CD14-positive monocyte (primary cell): ENCODE results near the gene NFE2L2. TPM values are rescaled to one million over a fixed set of nuclear protein-coding genes. Genes with fewer than 3 reads are reported as not detected.

ENCODE experiments used
- DNase-seq, 3 donors: peaks; one replicate each; pipeline ENCODE4 v3.0.0-alpha.2; 2011 to 2022
- H2AFZ ChIP-seq: 2 replicates; pipeline ENCODE4 v1.6.0; 2012; ENCODE audit warnings: mild to moderate bottlenecking, low read depth, low read length, inconsistent platforms; ENCODE audit not compliant: insufficient read depth, poor library complexity, severe bottlenecking
- H3K27ac ChIP-seq, 2 donors: 1 replicate in 1 of 2; 2 replicates in 1 of 2; pipeline ENCODE4 v1.5.1; 2012 to 2013; ENCODE audit warnings: low read length in 2 of 2, control low read depth in 1 of 2, inconsistent platforms in 1 of 2, low read depth in 1 of 2, mild to moderate bottlenecking in 1 of 2
- H3K27me3 ChIP-seq, 2 donors: one replicate each; pipeline versions ENCODE4 v1.6.0 to v1.6.1; 2011 to 2013; ENCODE audit warnings: low read length in 2 of 2; ENCODE audit not compliant: control insufficient read depth in 2 of 2, insufficient read depth in 2 of 2
- H3K36me3 ChIP-seq, 2 donors: replicated peaks in 1 of 2; 1 replicate in 1 of 2; 2 replicates in 1 of 2; pipeline versions ENCODE4 v1.5.1 to v1.6.1; 2012 to 2013; ENCODE audit warnings: low read length in 2 of 2, control low read depth in 1 of 2, inconsistent platforms in 1 of 2, mild to moderate bottlenecking in 1 of 2; ENCODE audit not compliant: insufficient read depth in 2 of 2, control insufficient read depth in 1 of 2
- H3K4me1 ChIP-seq, 2 donors: 1 replicate in 1 of 2; 2 replicates in 1 of 2; pipeline versions ENCODE4 v1.5.1 to v1.6.1; 2012 to 2013; ENCODE audit warnings: low read length in 2 of 2, control low read depth in 1 of 2, inconsistent platforms in 1 of 2, mild to moderate bottlenecking in 1 of 2, moderate library complexity in 1 of 2; ENCODE audit not compliant: insufficient read depth in 2 of 2, control insufficient read depth in 1 of 2
- H3K4me2 ChIP-seq: replicated peaks from 2 replicates; pipeline ENCODE3; 2012; ENCODE audit warnings: low read length, moderate library complexity, mild to moderate bottlenecking; ENCODE audit not compliant: poor library complexity, severe bottlenecking; ENCODE audit errors: extremely low read depth
- H3K4me3 ChIP-seq, 3 experiments: fragments of 200-600 bp in 1 of 3; sonication (generic) in 1 of 3; replicated peaks in 1 of 3; 1 replicate in 2 of 3; 2 replicates in 1 of 3; pipeline ENCODE4 v1.5.1; 2011 to 2013; ENCODE audit warnings: low read length in 3 of 3, mild to moderate bottlenecking in 3 of 3, control low read depth in 2 of 3, low read depth in 2 of 3, inconsistent platforms in 1 of 3, moderate library complexity in 1 of 3
- H3K79me2 ChIP-seq: 2 replicates; pipeline ENCODE4 v1.6.0; 2012; ENCODE audit warnings: mild to moderate bottlenecking, control low read depth, inconsistent platforms, low read length, moderate library complexity; ENCODE audit not compliant: insufficient read depth
- H3K9ac ChIP-seq: 2 replicates; pipeline ENCODE4 v1.6.0; 2017; ENCODE audit warnings: low read length, mild to moderate bottlenecking; ENCODE audit not compliant: insufficient read depth, poor library complexity, severe bottlenecking
- H3K9me3 ChIP-seq, 2 donors: replicated peaks in 1 of 2; 1 replicate in 1 of 2; 2 replicates in 1 of 2; pipeline versions ENCODE4 v1.5.1 to v1.6.1; 2012 to 2013; ENCODE audit warnings: low read length in 2 of 2, control low read depth in 1 of 2; ENCODE audit not compliant: control insufficient read depth in 1 of 2, insufficient read depth in 1 of 2
- H4K20me1 ChIP-seq: 2 replicates; pipeline ENCODE4 v1.6.0; 2012; ENCODE audit warnings: mild to moderate bottlenecking, low read length, control low read depth, moderate library complexity; ENCODE audit not compliant: insufficient read depth
- H3K27ac Mint-ChIP-seq, 7 donors: one replicate each; pipeline ENCODE4 v1.8.0; 2020; ENCODE audit warnings: mild to moderate bottlenecking in 7 of 7, mixed read lengths in 7 of 7, moderate library complexity in 6 of 7, inconsistent platforms in 2 of 7
- H3K27me3 Mint-ChIP-seq, 3 donors: one replicate each; pipeline ENCODE4 v1.8.0; 2021 to 2022; ENCODE audit warnings: low read depth in 3 of 3, mild to moderate bottlenecking in 3 of 3, mixed read lengths in 3 of 3, moderate library complexity in 3 of 3, inconsistent platforms in 1 of 3
- H3K36me3 Mint-ChIP-seq, 2 donors: one replicate each; pipeline ENCODE4 v1.8.0; 2020; ENCODE audit warnings: mixed read lengths in 2 of 2, inconsistent platforms in 1 of 2, mild to moderate bottlenecking in 1 of 2
- H3K4me1 Mint-ChIP-seq: one replicate; pipeline ENCODE4 v1.8.0; 2020; ENCODE audit warnings: mild to moderate bottlenecking, mixed read lengths
- H3K4me3 Mint-ChIP-seq, 2 donors: one replicate each; pipeline ENCODE4 v1.8.0; 2020; ENCODE audit warnings: mild to moderate bottlenecking in 2 of 2, mixed read lengths in 2 of 2, moderate library complexity in 1 of 2
- H3K9me3 Mint-ChIP-seq, 7 donors: one replicate each; pipeline ENCODE4 v1.8.0; 2020 to 2022; ENCODE audit warnings: mixed read lengths in 7 of 7, mild to moderate bottlenecking in 6 of 7, moderate library complexity in 6 of 7, inconsistent platforms in 2 of 7
- CTCF ChIP-seq: fragments of 200-600 bp; IDR thresholded peaks from one replicate; pipeline ENCODE4 v1.8.0; 2022; ENCODE audit warnings: antibody characterized with exemption, mild to moderate bottlenecking
- WGBS: methylation state at CpG from one replicate; pipeline ENCODE4 v1.1.5; 2013; ENCODE audit warnings: missing lambda C conversion rate; ENCODE audit not compliant: insufficient coverage; 5-methylcytosine and 5-hydroxymethylcytosine counted together
- intact Hi-C, 2 donors: fragments of 100-400 bp; cut with micrococcal nuclease; formaldehyde crosslinking; loops; one replicate each; pipeline versions ENCODE4 v1.15.0 to v1.15.1; 2023
- polyA plus RNA-seq, 3 donors: library from polyadenylated mRNA; depleted of rRNA in 1 of 3; unstranded in 2 of 3; stranded (reverse) in 1 of 3; fragments of 300-500 nt in 2 of 3; fragments of >200 nt in 1 of 3; fragmentation: Illumina TruSeq in 2 of 3; gene quantifications; 1 replicate in 2 of 3; 2 replicates in 1 of 3; pipeline ENCODE4 v1.2.3, GENCODE V29; 2012 to 2021

NFE2L2 gene
- polyA plus RNA-seq, 3 donors: 38.7 to 51.6 (median 46.6) TPM

GRCh38 chr2:177252808-177253531 is 11.6 kb downstream of the NFE2L2 start:
- Histone ChIP-seq H3K79me2 (peaks cover 100% of the 10 kb centered on the region), H3K4me2 (peak overlapping the region; percentile 43), H3K4me3 (peak overlapping the region in 1 of 3 experiments; percentile 26), H3K9ac (no peak overlapping the region), H3K27me3 (no peaks in the 10 kb centered on the region), H3K36me3 (peaks cover 0 to 30% of the 10 kb centered on the region in 2 donors), H3K27ac (peak overlapping the region; percentile 70 to 79), H4K20me1 (peaks cover 91% of the 10 kb centered on the region), H3K9me3 (no peaks in the 10 kb centered on the region), H2AFZ (no peak overlapping the region), H3K4me1 (peaks cover 39 to 74% of the 10 kb centered on the region in 2 donors)
- intact Hi-C loops: no loop called here
- TF ChIP-seq CTCF: no peak
- peak overlapping the region; percentile 86 to 98 (median 97) for H3K27ac Mint-ChIP-seq
- H3K9me3 Mint-ChIP-seq: peaks cover 0 to 3% (median 0%) of the 10 kb centered on the region in 7 donors
- peak; percentile 30 to 66 (median 55) for DNase-seq
- peaks cover 28 to 33% of the 10 kb centered on the region in 2 donors for H3K36me3 Mint-ChIP-seq
- H3K27me3 Mint-ChIP-seq: no peaks in the 10 kb centered on the region
- WGBS: 68% methylated on average over 3 of the region's 5 CpGs
- no peak overlapping the region for H3K4me3 Mint-ChIP-seq
- H3K4me1 Mint-ChIP-seq: peaks cover 69% of the 10 kb centered on the region

- H3K4me3 Mint-ChIP-seq: no peak overlapping the region
- peaks cover 89% of the 10 kb centered on the region for H4K20me1 ChIP-seq
- H3K4me3 ChIP-seq: peak overlapping the region in 1 of 3 experiments; percentile 7
- H3K9me3 ChIP-seq: no peaks in the 10 kb centered on the region
- intact Hi-C loops: no loop called here
- H3K27me3 Mint-ChIP-seq: no peaks in the 10 kb centered on the region
- peaks cover 0 to 3% (median 0%) of the 10 kb centered on the region in 7 donors for H3K9me3 Mint-ChIP-seq
- peaks cover 0 to 30% of the 10 kb centered on the region in 2 donors for H3K36me3 ChIP-seq
- TF ChIP-seq CTCF: no peak
- H2AFZ ChIP-seq: no peak overlapping the region
- peak overlapping the region; percentile 70 to 79 for H3K27ac ChIP-seq
- H3K79me2 ChIP-seq: peaks cover 100% of the 10 kb centered on the region
- no peak overlapping the region for H3K9ac ChIP-seq
- H3K27me3 ChIP-seq: no peaks in the 10 kb centered on the region
- peaks cover 32 to 77% of the 10 kb centered on the region in 2 donors for H3K4me1 ChIP-seq
- WGBS: no CpG with 5 or more reads among the region's 3 CpGs
- no peak overlapping the region for H3K4me2 ChIP-seq
- DNase-seq: no peak
- peaks cover 26 to 33% of the 10 kb centered on the region in 2 donors for H3K36me3 Mint-ChIP-seq
- H3K27ac Mint-ChIP-seq: peak overlapping the region; percentile 86 to 98 (median 97)
- H3K4me1 Mint-ChIP-seq: peaks cover 63% of the 10 kb centered on the region
These were observed 13.4 kb downstream of the NFE2L2 start for GRCh38 chr2:177251165-177251542.
